Heart left ventricle (tissue), 16 donors: ENCODE data around the gene RNF133. TPM values are rescaled to one million over a fixed set of nuclear protein-coding genes. Genes with fewer than 3 reads are reported as not detected.

ENCODE experiments used
- ATAC-seq, 4 donors: fragments of 200-7000 bp; cut with Tn5 transposase; one replicate each; pipeline ENCODE4 v1.9.1; 2020 to 2022; ENCODE audit warnings: moderate library complexity in 4 of 4, mild to moderate bottlenecking in 3 of 4, moderate number of reproducible peaks in 1 of 4
- DNase-seq, 5 donors: peaks; one replicate each; pipeline ENCODE4 v3.0.0-alpha.2; 2020
- H3K27ac ChIP-seq, 12 donors: fragments of 200-600 bp; sonication (generic) in 4 of 12; one replicate each; pipeline versions ENCODE4 v1.5.0 to v1.8.0; 2016 to 2022; ENCODE audit warnings: mild to moderate bottlenecking in 2 of 12
- H3K27me3 ChIP-seq, 9 donors: fragments of 200-600 bp; sonication (generic) in 2 of 9; one replicate each; pipeline versions ENCODE4 v1.5.1 to v1.8.0; 2016 to 2022; ENCODE audit warnings: mild to moderate bottlenecking in 3 of 9
- H3K36me3 ChIP-seq, 9 donors: fragments of 200-600 bp; sonication (generic) in 2 of 9; one replicate each; pipeline versions ENCODE4 v1.5.0 to v1.8.0; 2018 to 2022; ENCODE audit warnings: mild to moderate bottlenecking in 2 of 9
- H3K4me1 ChIP-seq, 12 donors: fragments of 200-600 bp; sonication (generic) in 4 of 12; one replicate each; pipeline versions ENCODE4 v1.5.0 to v1.8.0; 2016 to 2022; ENCODE audit warnings: mild to moderate bottlenecking in 3 of 12
- H3K4me3 ChIP-seq, 12 donors: fragments of 200-600 bp; sonication (generic) in 4 of 12; one replicate each; pipeline versions ENCODE4 v1.5.0 to v1.8.0; 2017 to 2022; ENCODE audit warnings: mild to moderate bottlenecking in 9 of 12, moderate library complexity in 4 of 12
- H3K9me3 ChIP-seq, 12 donors: fragments of 200-600 bp; sonication (generic) in 4 of 12; one replicate each; pipeline versions ENCODE4 v1.5.0 to v1.8.0; 2016 to 2022; ENCODE audit warnings: mild to moderate bottlenecking in 1 of 12
- POLR2A ChIP-seq, 2 donors: fragments of 450-650 bp; IDR thresholded peaks; one replicate each; pipeline ENCODE4 v1.6.1; 2017; ENCODE audit warnings: antibody characterized with exemption in 2 of 2, mild to moderate bottlenecking in 2 of 2, moderate library complexity in 2 of 2
- WGBS, 4 donors: extraction: QIAGEN DNeasy Blood & Tissue Kit in 2 of 4; methylation state at CpG; one replicate each; pipeline versions ENCODE4 v1.1.5 to v1.1.7; 2013 to 2018; 5-methylcytosine and 5-hydroxymethylcytosine counted together
- intact Hi-C, 10 donors: fragments of 100-400 bp; cut with DNase I; formaldehyde crosslinking; loops; one replicate each; pipeline versions ENCODE4 v1.11.1 to v1.14.2; 2022
- polyA plus RNA-seq, 2 donors: library from polyadenylated mRNA; stranded (reverse); fragments of 200-250 nt; gene quantifications; one replicate each; pipeline ENCODE4 v1.2.3, GENCODE V29; 2013
- total RNA-seq, 9 donors: library from RNA; depleted of rRNA in 2 of 9; stranded (reverse); fragments of >200 nt in 2 of 9; fragmentation: NEBNext Ultra II Directional in 3 of 9; extraction: Animal tissue kit (Norgen Biotek cat#: 25700) in 3 of 9; gene quantifications; one replicate each; pipeline versions ENCODE4 v1.1.0 to v1.2.4, GENCODE V29; 2016 to 2023
- TF ChIP-seq, protein P1 (sequence below), 12 donors: fragments of 200-600 bp; sonication (generic) in 4 of 12; IDR thresholded peaks; one replicate each; pipeline versions ENCODE4 v1.5.0 to v1.8.0; 2018 to 2022; ENCODE audit warnings: antibody characterized with exemption in 12 of 12, mild to moderate bottlenecking in 5 of 12
- donor health status: ischemic (EF 13 %, LVEDD 7.1; RV severe dilation, severe dysfunction).
- donor health status: healthy with polysubstance abuse.
- donor health status: DM: no; HTN: yes; CAD: no.
- donor health status: DM: no; HTN: no; CAD: no.
- donor health status: ischemic (EF 25% LVEDD 6.9; RV normal size, moderate dysfunction).
- donor health status: ischemic (EF 25% LVEDD 5.7; RV mildly dilated, moderate dysfunction).
- donor health status: healthy.
- donor health status: DM: yes; HTN: yes; CAD: no.
- donor health status: ischemic (EF 35%, LVEDD 5.7; RV mildly dilated, moderate dysfunction).
- donor health status: nonischemic (EF 11% LVEDD 7.7; RV severe dilation, severe dysfunction).
- donor health status: DM: yes; HTN: yes; CAD: no.
- donor health status: PGD.
- donor health status: ischemic (EF 29% LVEDD 5.4; RV normal size, mild dysfunction).
- donor health status: nonischemic (EF 23%, LVEDD 6.1; RV moderate dilation, normal function).

Gene RNF133
- total and polyA plus RNA-seq, 11 donors = 0.06 to 0.69 (median 0.29) TPM; not detected in 4

DNA sequence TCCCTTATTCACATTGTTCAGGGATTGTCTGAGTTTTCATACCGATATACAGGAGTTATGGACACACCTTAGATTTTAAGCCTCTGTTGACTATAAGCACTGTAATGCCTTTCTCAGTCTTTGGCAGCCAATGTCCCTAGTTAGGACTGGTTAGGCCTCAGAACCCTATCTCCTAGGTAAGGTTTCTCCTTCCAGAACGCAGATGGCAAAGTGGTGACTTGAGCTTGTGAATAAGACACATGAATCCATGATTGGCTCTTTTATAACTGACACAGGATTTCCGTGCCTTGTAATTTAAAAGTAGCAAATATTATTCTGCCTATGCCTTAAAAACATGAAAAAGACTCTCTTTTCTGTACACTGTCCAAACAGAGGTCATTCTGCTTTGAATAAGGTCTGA lies 16.3 kb upstream of the RNF133 start:
- H3K4me3 ChIP-seq = no peak overlapping the region
- WGBS, 4 donors = 85 to 100% (median 92%) methylated on average over 3 of the region's 3 CpGs
- no peak for ATAC-seq
- H3K27ac ChIP-seq = no peak overlapping the region
- H3K27me3 ChIP-seq = no peaks in the 10 kb centered on the region
- H3K4me1 ChIP-seq = no peaks in the 10 kb centered on the region
- no peak for DNase-seq
- H3K36me3 ChIP-seq = no peaks in the 10 kb centered on the region
- no peaks in the 10 kb centered on the region for H3K9me3 ChIP-seq
- intact Hi-C loops = no loop called here
- TF ChIP-seq, protein P1, sequence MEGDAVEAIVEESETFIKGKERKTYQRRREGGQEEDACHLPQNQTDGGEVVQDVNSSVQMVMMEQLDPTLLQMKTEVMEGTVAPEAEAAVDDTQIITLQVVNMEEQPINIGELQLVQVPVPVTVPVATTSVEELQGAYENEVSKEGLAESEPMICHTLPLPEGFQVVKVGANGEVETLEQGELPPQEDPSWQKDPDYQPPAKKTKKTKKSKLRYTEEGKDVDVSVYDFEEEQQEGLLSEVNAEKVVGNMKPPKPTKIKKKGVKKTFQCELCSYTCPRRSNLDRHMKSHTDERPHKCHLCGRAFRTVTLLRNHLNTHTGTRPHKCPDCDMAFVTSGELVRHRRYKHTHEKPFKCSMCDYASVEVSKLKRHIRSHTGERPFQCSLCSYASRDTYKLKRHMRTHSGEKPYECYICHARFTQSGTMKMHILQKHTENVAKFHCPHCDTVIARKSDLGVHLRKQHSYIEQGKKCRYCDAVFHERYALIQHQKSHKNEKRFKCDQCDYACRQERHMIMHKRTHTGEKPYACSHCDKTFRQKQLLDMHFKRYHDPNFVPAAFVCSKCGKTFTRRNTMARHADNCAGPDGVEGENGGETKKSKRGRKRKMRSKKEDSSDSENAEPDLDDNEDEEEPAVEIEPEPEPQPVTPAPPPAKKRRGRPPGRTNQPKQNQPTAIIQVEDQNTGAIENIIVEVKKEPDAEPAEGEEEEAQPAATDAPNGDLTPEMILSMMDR (IDR thresholded peaks at IDR 0.05) = no peak
- TF ChIP-seq POLR2A (IDR thresholded peaks at IDR 0.05) = no peak

DNA sequence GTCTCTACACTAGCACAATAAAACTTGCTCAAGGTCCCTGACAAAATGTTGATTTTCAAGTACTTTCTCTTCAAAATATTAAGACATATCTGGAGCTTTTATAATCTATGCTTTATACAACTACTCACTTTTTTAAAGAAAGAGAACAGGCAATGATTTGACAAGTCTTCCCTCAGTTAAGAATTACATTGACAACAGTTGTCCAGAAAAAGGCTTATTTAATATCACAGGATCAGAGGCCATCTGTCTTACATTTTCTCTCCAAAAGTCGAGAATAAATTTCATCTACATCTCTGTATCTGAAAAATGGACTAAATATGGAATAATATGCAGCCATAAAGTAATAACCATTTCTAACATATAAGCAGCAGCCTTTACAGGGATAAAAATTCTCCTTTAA lies 12.0 kb upstream of the RNF133 start:
- Histone ChIP-seq H3K36me3 (no peaks in the 10 kb centered on the region), H3K27ac (no peak overlapping the region), H3K4me3 (no peak overlapping the region), H3K4me1 (no peaks in the 10 kb centered on the region), H3K27me3 (no peaks in the 10 kb centered on the region), H3K9me3 (no peaks in the 10 kb centered on the region)
- DNase-seq (no peak), ATAC-seq (no peak)
- TF ChIP-seq POLR2A (IDR thresholded peaks at IDR 0.05) = no peak
- TF ChIP-seq, protein P1 (IDR thresholded peaks at IDR 0.05) = no peak
- WGBS, 4 donors = 73 to 88% (median 76%) methylated on average over 1 of the region's 1 CpG
- intact Hi-C loops = no loop called here

DNA sequence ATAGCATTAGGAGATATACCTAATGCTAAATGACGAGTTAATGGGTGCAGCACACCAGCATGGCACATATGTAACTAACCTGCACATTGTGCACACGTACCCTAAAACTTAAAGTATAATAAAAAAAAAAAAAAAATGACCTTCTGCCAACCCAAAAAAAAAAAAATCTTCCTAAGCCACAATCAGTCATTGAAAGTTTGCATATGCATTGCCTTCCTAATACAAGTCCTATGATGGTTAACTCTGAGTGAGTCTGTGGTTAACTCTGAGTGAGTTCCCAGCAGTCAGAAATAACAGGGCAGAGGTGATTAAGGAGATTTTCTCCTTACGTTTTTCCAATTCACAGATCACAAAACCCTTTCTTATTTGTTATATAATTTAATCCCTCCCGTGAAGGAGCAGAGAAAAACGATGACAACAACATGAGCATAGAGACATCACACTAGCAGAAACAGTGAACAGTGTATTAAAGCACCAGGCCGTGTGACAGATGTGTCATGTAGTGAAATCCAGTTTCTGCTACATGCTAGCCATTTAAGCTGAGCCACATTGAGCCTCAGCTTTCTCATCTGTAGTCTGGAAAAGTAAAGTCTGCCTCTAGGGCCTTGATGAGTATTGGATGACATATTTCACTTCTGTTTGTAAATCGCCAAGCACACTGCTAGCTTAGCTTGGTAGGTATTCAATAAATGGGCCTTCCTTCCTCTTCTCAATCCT lies 11.2 kb upstream of the RNF133 start:
- no peak for TF ChIP-seq POLR2A (IDR thresholded peaks at IDR 0.05)
- TF ChIP-seq, protein P1 (IDR thresholded peaks at IDR 0.05) = no peak
- Histone ChIP-seq H3K27ac (no peak overlapping the region), H3K36me3 (no peaks in the 10 kb centered on the region), H3K4me1 (no peaks in the 10 kb centered on the region), H3K27me3 (no peaks in the 10 kb centered on the region), H3K9me3 (no peaks in the 10 kb centered on the region), H3K4me3 (no peak overlapping the region)
- ATAC-seq (no peak), DNase-seq (no peak)
- WGBS, 4 donors = 88 to 89% (median 88%) methylated on average over 7 of the region's 7 CpGs
- intact Hi-C loops = no loop called here

DNA sequence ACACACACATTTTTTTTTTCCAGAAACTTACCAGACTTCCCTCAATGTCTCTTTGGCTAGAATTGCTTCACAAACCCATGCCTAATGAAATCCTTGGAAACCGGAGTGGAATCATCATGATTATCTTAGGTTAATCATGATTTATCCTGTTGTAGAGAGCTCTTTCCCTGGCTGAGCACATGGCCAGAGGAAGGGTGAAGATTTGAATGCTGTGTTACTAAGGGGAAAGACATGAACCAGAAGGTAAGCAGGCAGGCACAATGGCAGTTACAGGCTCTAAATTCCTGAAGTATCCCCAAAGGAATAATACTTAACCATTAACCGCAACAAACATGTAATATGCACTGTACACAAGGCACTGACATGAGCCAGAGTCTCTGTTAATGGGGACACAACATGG lies 7.9 kb upstream of the RNF133 start:
- no peaks in the 10 kb centered on the region for H3K27me3 ChIP-seq
- H3K27ac ChIP-seq = no peak overlapping the region
- no peak for DNase-seq
- no peak for TF ChIP-seq POLR2A (IDR thresholded peaks at IDR 0.05)
- TF ChIP-seq, protein P1 (IDR thresholded peaks at IDR 0.05) = no peak
- no peaks in the 10 kb centered on the region for H3K36me3 ChIP-seq
- H3K9me3 ChIP-seq = no peaks in the 10 kb centered on the region
- no peaks in the 10 kb centered on the region for H3K4me1 ChIP-seq
- WGBS, 4 donors = 62 to 69% (median 67%) methylated on average over 2 of the region's 2 CpGs
- no peak for ATAC-seq
- intact Hi-C loops = no loop called here
- no peak overlapping the region for H3K4me3 ChIP-seq
